ENCODE results near the gene RNU5D-1.
A peak's percentile ranks its signal among the peaks of the same experiment; 100 is the strongest.
"Not testable (repeated sequence)": the region's sequence is repeated elsewhere in the genome, so short reads cannot be mapped to it uniquely, and the experiment has no call there.

Gene RNU5D-1

GRCh38 chr1:44775930-44776729 lies 45.2 kb upstream of the RNU5D-1 start:
- H3K9me3 ChIP-seq (replicated peaks; ENCODE audit: insufficient read depth, low read length): no peaks in the 10 kb centered on the region
- TF ChIP-seq EZH2phosphoT487 (IDR thresholded peaks at IDR 0.05; ENCODE audit: low read length) (no peak), CTCF (IDR thresholded peaks at IDR 0.05; ENCODE audit: low read length) (no peak), EZH2 (optimal IDR thresholded peaks at IDR 0.05; ENCODE audit: low read depth, low read length) (no peak)

GRCh38 chr1:44775078-44775929 lies 44.3 kb upstream of the RNU5D-1 start, which contains the start of gene RPS8:
RPS8 (plus strand) TSS chr1:44775540; CDS start chr1:44775597, 57 bp downstream.
- Histone ChIP-seq H3K79me2 (ENCODE audit: low read length) (peaks cover 41% of the 10 kb centered on the region), H2AFZ (ENCODE audit: low read length) (peak within 1 kb of the TSS; percentile 98), H3F3A (ENCODE audit: insufficient read depth, low read length) (peaks cover 36% of the 10 kb centered on the region)

More at GRCh38 chr1:44775930-44776729, 45.2 kb upstream of the RNU5D-1 start:
- Histone ChIP-seq H3K4me2 (ENCODE audit: low read depth, low read length) (peak overlapping the region; percentile 74), H3K27ac (ENCODE audit: low read length) (peak overlapping the region; percentile 67), H3K79me2 (ENCODE audit: low read length) (peaks cover 41% of the 10 kb centered on the region), H3K4me1 (ENCODE audit: low read length) (0 out of 2 replicates have a peak, but pooled peaks cover 7% of the 10 kb centered on the region), H2AFZ (ENCODE audit: low read length) (0 out of 2 replicates have a peak overlapping the region, but pooled peaks have one; percentile 98), H3F3A (ENCODE audit: insufficient read depth, low read length) (peaks cover 42% of the 10 kb centered on the region), H3K27me3 (replicated peaks; ENCODE audit: insufficient read depth, low read length) (no peaks in the 10 kb centered on the region), H3K4me3 (ENCODE audit: low read length) (peak overlapping the region; percentile 98), H4K20me1 (ENCODE audit: insufficient read depth, low read length) (peaks cover 11% of the 10 kb centered on the region; the same call in 1 of the 2 replicates), H3K9me2 (replicated peaks; ENCODE audit: insufficient read depth, low read length) (no peaks in the 10 kb centered on the region), H3K9ac (ENCODE audit: low read length) (peak overlapping the region; percentile 90), H3K36me3 (replicated peaks; ENCODE audit: insufficient read depth, low read length) (peaks cover 18% of the 10 kb centered on the region)
- peak; percentile 33 for DNase-seq

GRCh38 chr1:44766421-44766820 lies 35.5 kb upstream of the RNU5D-1 start:
- not testable (repeated sequence) for H3K4me1 ChIP-seq (ENCODE audit: low read length); H2AFZ ChIP-seq (ENCODE audit: low read length); H3K9me2 ChIP-seq (replicated peaks; ENCODE audit: insufficient read depth, low read length); H3K9ac ChIP-seq (ENCODE audit: low read length); H3K4me2 ChIP-seq (ENCODE audit: low read depth, low read length); H3K79me2 ChIP-seq (ENCODE audit: low read length); H3K4me3 ChIP-seq (ENCODE audit: low read length); H4K20me1 ChIP-seq (ENCODE audit: insufficient read depth, low read length); H3F3A ChIP-seq (ENCODE audit: insufficient read depth, low read length); H3K27me3 ChIP-seq (replicated peaks; ENCODE audit: insufficient read depth, low read length); H3K9me3 ChIP-seq (replicated peaks; ENCODE audit: insufficient read depth, low read length); H3K27ac ChIP-seq (ENCODE audit: low read length); DNase-seq
- peaks cover 14% of the 10 kb centered on the region for H3K36me3 ChIP-seq (replicated peaks; ENCODE audit: insufficient read depth, low read length)

More at GRCh38 chr1:44775078-44775929, 44.3 kb upstream of the RNU5D-1 start, which contains the start of gene RPS8:
- Histone ChIP-seq H3K27me3 (replicated peaks; ENCODE audit: insufficient read depth, low read length) (no peaks in the 10 kb centered on the region), H3K9me2 (replicated peaks; ENCODE audit: insufficient read depth, low read length) (no peaks in the 10 kb centered on the region), H3K9me3 (replicated peaks; ENCODE audit: insufficient read depth, low read length) (no peaks in the 10 kb centered on the region), H3K27ac (ENCODE audit: low read length) (peak within 1 kb of the TSS; percentile 67), H3K4me1 (ENCODE audit: low read length) (0 out of 2 replicates have a peak, but pooled peaks cover 7% of the 10 kb centered on the region), H3K4me2 (ENCODE audit: low read depth, low read length) (peak within 1 kb of the TSS; percentile 99), H3K4me3 (ENCODE audit: low read length) (peak within 1 kb of the TSS; percentile 98), H3K9ac (ENCODE audit: low read length) (peak within 1 kb of the TSS; percentile 90), H3K36me3 (replicated peaks; ENCODE audit: insufficient read depth, low read length) (peaks cover 18% of the 10 kb centered on the region), H4K20me1 (ENCODE audit: insufficient read depth, low read length) (peaks cover 11% of the 10 kb centered on the region; the same call in 1 of the 2 replicates)
- peak; percentile 96 for DNase-seq
- TF ChIP-seq EZH2phosphoT487 (IDR thresholded peaks at IDR 0.05; ENCODE audit: low read length): no peak

- H3K9me2 ChIP-seq (replicated peaks; ENCODE audit: insufficient read depth, low read length): no peaks in the 10 kb centered on the region
- no peaks in the 10 kb centered on the region for H3F3A ChIP-seq (ENCODE audit: insufficient read depth, low read length)
- H3K4me1 ChIP-seq (ENCODE audit: low read length): peaks cover 5% of the 10 kb centered on the region
- H3K79me2 ChIP-seq (ENCODE audit: low read length): no peaks in the 10 kb centered on the region; the same call in 1 of the 2 replicates
- H4K20me1 ChIP-seq (ENCODE audit: insufficient read depth, low read length): no peaks in the 10 kb centered on the region
- H3K9ac ChIP-seq (ENCODE audit: low read length): no peak overlapping the region
- no peak overlapping the region for H2AFZ ChIP-seq (ENCODE audit: low read length)
- no peaks in the 10 kb centered on the region for H3K27me3 ChIP-seq (replicated peaks; ENCODE audit: insufficient read depth, low read length)
- H3K4me2 ChIP-seq (ENCODE audit: low read depth, low read length): no peak overlapping the region
- TF ChIP-seq EZH2 (optimal IDR thresholded peaks at IDR 0.05; ENCODE audit: low read depth, low read length): no peak
- TF ChIP-seq CTCF (IDR thresholded peaks at IDR 0.05; ENCODE audit: low read length): no peak
- TF ChIP-seq EZH2phosphoT487 (IDR thresholded peaks at IDR 0.05; ENCODE audit: low read length): no peak
- no peak for DNase-seq
- peaks cover 13% of the 10 kb centered on the region; the same call in 1 of the 2 replicates for H3K36me3 ChIP-seq (replicated peaks; ENCODE audit: insufficient read depth, low read length)
- H3K9me3 ChIP-seq (replicated peaks; ENCODE audit: insufficient read depth, low read length): no peaks in the 10 kb centered on the region
- no peak overlapping the region for H3K4me3 ChIP-seq (ENCODE audit: low read length)
- H3K27ac ChIP-seq (ENCODE audit: low read length): no peak overlapping the region
These were observed 29.9 kb upstream of the RNU5D-1 start for GRCh38 chr1:44760876-44761275.

All from MM.1S (cell line).